HG03103 (cell line): ENCODE results near the gene WDCP.

Experiments used
- ATAC-seq: cut with Tn5 transposase; IDR thresholded peaks from one replicate; pipeline ENCODE4 v1.9.1; 2021; ENCODE audit warnings: low read depth; ENCODE audit not compliant: unreplicated experiment

The WDCP gene

DNA sequence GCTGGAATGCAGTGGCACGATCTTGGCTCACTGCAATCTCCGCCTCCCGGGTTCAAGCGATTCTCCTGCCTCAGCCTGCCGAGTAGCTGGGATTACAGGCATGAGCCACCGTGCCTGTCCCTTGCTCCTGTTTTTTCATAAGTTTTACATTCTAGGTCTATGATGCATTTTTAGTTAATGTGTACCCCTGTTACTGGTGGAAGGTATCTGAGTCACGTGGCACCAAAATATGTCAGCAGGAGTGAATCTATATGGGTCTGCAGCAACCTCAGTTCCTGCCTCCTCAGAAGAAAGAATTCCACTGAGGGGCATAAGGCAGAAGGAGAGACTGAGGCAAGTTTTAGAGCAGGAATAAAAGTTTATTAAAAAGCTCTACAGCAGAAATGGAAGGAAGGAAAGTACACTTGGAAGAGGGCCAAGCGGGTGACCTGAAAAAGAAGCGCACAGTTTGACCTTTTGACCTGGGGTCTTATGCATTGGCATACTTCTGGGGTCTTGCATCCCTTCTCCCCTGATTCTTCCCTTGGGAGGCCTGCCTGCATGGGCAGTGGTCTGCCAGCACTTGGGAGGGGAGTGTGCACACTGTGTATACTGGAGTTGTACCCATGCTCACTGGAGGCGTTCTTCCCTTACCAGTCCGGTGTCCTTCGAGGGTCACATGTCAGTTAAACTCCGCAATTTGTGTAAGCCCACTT is 38.4 kb downstream of the WDCP start:
- no peak for ATAC-seq

- no peak for ATAC-seq
These were observed 39.5 kb downstream of the WDCP start for GRCh38 chr2:24007693-24008092.

DNA sequence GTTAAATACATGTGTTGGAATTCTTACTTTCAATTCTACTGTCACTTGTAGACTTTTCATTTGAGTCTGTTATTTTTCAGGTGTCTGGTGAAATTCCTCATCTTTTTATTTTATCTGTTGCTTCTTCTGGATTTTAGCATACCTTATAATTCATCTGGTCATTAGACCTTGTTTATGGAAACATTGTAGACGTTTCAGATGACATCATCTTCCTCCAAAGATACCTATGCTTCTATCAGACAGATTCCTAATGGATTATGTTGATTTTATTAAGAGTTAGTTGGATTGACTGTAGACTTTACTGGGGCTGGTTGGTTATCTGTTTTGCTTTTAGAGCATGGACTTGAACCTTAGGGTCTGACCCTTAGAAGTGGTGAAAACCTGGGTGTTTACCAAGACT is 52.6 kb downstream of the WDCP start:
- ATAC-seq, result no peak

GRCh38 chr2:23993736-23994269 is 53.4 kb downstream of the WDCP start:
- ATAC-seq, result no peak

GRCh38 chr2:23992931-23993330 is 54.3 kb downstream of the WDCP start:
- no peak for ATAC-seq

DNA sequence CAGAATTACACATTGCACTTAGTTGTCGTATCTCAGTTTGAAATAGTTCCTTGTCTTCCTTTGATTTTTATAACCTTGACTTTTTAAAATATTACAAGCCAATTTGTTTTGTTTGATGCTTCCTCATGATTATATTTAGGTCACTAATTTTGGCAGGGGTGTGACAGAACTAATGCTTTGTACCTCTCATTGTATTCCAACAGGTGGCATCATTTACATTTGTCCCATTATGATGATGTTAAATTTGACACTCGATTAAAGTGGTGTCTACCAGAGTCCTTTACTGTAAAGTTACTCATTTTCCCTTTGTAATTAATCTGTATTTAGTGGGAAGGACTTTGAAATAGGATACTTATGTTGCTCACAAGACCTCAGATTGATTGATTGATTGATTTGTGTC is 58.8 kb downstream of the WDCP start:
- no peak for ATAC-seq
